NCI-H1436 (cell line): ENCODE data around the gene LARGE2.

Experiments used
- DNase-seq: peaks from one replicate; lab custom pipeline; 2025; lab: John Stamatoyannopoulos, UW

LARGE2 gene

DNA sequence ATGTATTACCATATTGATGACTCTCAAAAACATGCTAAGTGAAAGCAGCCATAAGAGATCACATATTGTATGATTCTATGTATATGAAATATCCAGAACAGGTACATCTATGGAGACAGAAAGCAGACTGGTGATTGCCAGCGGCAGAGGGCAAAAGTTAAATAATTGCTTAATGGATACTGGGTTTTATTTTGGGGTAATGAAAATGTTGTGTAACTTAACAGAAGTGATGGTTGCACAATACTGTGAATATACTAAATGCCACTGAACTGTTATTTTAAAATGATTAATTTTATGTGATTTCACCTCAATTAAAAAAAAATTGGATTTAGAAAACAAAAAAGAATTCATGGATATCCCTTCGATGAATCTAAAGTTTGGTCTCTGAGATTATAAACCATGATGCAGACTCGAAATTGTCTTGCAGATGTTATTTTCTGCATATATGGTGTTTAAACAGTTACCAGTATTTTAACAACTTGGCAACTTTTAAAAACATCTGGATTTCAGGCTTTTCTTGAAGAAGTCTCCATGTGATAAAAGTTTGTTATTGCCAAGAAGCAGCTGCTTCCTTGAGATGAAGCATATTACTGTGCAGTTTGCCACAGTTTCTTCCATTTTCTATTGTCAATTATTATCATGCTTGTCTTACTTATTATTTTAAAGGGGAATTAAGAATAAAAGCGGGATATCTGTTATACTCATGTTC lies 38.1 kb downstream of the LARGE2 start:
- DNase-seq, result no peak

DNA sequence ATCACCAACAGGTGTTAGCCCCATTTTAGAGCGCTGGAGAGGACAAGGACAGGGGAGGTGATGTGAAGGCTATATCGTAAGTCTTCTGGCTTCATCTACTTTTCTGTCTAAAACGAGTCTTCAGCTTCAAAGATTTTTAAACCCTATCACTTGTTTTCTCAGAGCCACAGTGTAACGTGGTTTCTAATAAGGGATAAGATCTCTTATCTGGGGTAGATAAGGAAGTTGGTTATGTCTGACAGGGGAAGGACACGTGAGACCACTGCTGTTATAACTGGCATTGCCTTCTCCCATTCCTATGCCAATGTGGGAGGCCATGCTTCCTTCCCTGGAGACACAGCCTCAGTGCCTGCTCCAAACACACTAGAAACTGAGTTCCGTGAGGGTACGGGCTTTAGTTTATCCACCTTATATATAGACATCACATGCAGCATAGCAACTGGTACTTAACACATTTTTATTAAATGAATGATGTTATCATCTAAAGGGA lies 39.3 kb downstream of the LARGE2 start:
- no peak for DNase-seq

DNA sequence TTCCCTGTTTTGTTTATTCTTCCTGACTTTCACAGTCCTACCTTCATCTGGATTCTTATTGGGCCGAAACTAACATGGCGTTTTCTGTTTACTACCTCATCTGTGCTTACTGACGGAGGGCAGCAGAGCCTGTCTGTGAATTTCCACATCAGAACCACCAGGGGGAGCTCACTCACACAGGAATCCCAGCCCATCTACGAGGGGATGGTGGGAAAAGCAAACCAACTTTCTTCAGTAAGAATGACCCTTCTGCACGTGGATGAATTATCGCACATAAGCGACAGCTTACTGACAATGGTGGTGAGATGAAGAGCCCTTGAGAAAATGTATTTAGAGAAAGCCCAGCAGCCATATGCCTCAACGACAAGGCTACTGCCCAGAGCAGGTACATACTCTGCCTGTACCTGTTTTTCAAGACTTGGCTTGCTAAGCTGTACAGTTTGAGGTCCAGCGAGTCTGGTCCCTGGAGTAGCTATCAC lies 42.5 kb downstream of the LARGE2 start:
- DNase-seq, result peak; percentile 64

DNA sequence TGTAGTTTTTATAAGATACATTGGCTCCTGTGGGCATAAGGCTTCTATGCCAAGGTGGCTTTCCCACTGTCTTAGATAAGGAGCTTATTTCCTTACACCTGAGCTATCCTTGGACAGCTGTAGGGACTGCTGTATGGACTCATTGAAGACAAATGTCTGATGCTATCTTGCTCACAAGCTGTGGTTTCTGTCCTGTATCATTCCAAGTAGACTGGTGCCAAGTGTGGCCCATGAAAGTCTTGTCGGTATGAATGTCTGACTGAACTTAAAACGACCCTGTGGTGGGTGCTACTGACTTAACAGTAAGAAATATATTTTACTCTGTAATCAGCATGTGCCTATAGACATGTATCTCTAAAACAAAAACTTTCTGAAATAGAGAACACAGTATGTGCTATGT lies 45.0 kb downstream of the LARGE2 start:
- DNase-seq, result no peak

DNA sequence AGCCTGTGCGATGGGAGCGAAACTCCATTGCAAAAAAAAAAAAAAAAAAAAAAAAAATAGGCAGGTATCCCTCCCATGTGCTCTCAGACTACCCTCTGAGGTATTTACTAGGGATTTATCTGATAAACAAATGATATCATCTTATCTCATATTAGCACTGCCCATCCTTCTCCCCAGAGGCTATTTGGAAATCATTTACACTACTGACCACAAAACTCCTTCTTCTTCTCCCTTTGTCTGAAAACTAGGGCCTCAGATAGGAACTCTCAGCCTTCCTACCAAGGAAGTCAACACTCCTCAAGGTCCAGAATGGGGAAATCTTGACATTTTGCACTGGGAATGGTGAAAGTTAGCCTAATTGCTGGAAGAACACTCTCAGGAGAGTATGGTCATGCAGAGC lies 46.4 kb downstream of the LARGE2 start:
- DNase-seq, result no peak

GRCh38 chr11:45973601-45974000 lies 51.1 kb downstream of the LARGE2 start:
- DNase-seq, result no peak

DNA sequence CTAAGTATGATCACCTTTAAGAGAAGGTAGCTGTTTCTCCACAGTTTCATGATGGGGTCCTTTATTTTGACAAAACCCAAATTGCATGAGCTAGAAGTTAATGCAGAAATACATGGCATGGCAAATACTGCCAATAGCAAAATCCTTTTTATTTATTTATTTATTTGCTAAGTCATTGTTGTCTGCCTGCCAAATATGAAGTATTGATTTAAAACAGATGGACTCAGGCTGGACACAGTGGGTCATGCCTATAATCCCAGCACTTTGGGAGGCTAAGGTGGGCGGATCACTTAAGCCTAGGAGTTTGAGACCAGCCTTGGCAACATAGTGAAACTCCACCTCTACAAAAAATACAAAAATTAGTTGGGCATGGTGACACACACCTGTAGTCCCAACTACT lies 52.4 kb downstream of the LARGE2 start:
- DNase-seq, result no peak
